Neural cell (in vitro differentiated cells): ENCODE results near the gene ABHD16B. TPM values are rescaled to one million over a fixed set of nuclear protein-coding genes. Genes with fewer than 3 reads are reported as not detected.

Experiments used
- H2AFZ ChIP-seq: fragments of 200-600, 300-800 bp; sonication (generic), shearing (Covaris generic); 2 replicates; pipeline ENCODE4 v1.6.0; 2014; ENCODE audit warnings: low read depth, mild to moderate bottlenecking, antibody characterized with exemption, low read length, moderate library complexity
- H3F3A ChIP-seq: fragments of 200-600 bp; shearing (Covaris generic); 2 replicates; pipeline ENCODE4 v1.6.1; 2016; ENCODE audit warnings: mild to moderate bottlenecking, moderate library complexity, mixed read lengths, antibody characterized with exemption, low read length; ENCODE audit not compliant: insufficient read depth, poor library complexity, severe bottlenecking
- H3K27ac ChIP-seq: fragments of 200-600, 300-800 bp; sonication (generic), shearing (Covaris generic); 2 replicates; pipeline ENCODE4 v1.5.1; 2014; ENCODE audit warnings: mild to moderate bottlenecking, low read length, moderate library complexity
- H3K27me3 ChIP-seq: fragments of 300-800, 200-600 bp; sonication (generic), shearing (Covaris generic); 2 replicates; pipeline ENCODE4 v1.6.0; 2014; ENCODE audit warnings: mild to moderate bottlenecking, low read depth, low read length, moderate library complexity; ENCODE audit not compliant: insufficient read depth
- H3K36me3 ChIP-seq: fragments of 300-800, 200-600 bp; sonication (generic), shearing (Covaris generic); 2 replicates; pipeline ENCODE4 v1.5.1; 2014; ENCODE audit warnings: mild to moderate bottlenecking, antibody characterized with exemption, low read length, moderate library complexity; ENCODE audit not compliant: insufficient read depth
- H3K4me2 ChIP-seq: fragments of 300-800, 200-600 bp; sonication (generic), shearing (Covaris generic); 2 replicates; pipeline ENCODE4 v1.6.0; 2014; ENCODE audit warnings: mild to moderate bottlenecking, low read length
- H3K4me3 ChIP-seq: fragments of 300-800, 200-600 bp; sonication (generic), shearing (Covaris generic); 2 replicates; pipeline ENCODE4 v1.5.1; 2014; ENCODE audit warnings: mild to moderate bottlenecking, low read length, moderate library complexity
- H3K79me2 ChIP-seq: fragments of 200-600 bp; shearing (Covaris generic); replicated peaks from 2 replicates; pipeline ENCODE4 v1.6.0; 2014; ENCODE audit warnings: mild to moderate bottlenecking, low read length, moderate library complexity; ENCODE audit not compliant: insufficient read depth
- H3K9ac ChIP-seq: fragments of 300-800, 200-600 bp; sonication (generic), shearing (Covaris generic); 2 replicates; pipeline ENCODE4 v1.6.1; 2016; ENCODE audit warnings: mild to moderate bottlenecking, low read length, mixed read lengths
- H3K9me2 ChIP-seq: fragments of 200-600 bp; shearing (Covaris generic); 2 replicates; pipeline ENCODE4 v1.6.1; 2016; ENCODE audit warnings: mild to moderate bottlenecking, low read length, mixed read lengths; ENCODE audit not compliant: insufficient read depth
- H3K9me3 ChIP-seq: fragments of 200-600, 300-800 bp; sonication (generic), shearing (Covaris generic); 2 replicates; pipeline ENCODE4 v1.6.1; 2016; ENCODE audit warnings: mild to moderate bottlenecking, mixed run types, low read length, moderate library complexity, mixed read lengths
- H4K20me1 ChIP-seq: fragments of 200-600 bp; shearing (Covaris generic); 2 replicates; pipeline ENCODE4 v1.6.1; 2016; ENCODE audit warnings: mild to moderate bottlenecking, mixed run types; ENCODE audit not compliant: insufficient read depth
- CTCF ChIP-seq: fragments of 450-650 bp; IDR thresholded peaks from 2 replicates; pipeline ENCODE4 v1.5.1; 2014; ENCODE audit warnings: antibody characterized with exemption, mild to moderate bottlenecking, moderate library complexity; ENCODE audit not compliant: poor library complexity, severe bottlenecking
- EP300 ChIP-seq: fragments of 450-650 bp; conservative IDR thresholded peaks from 2 replicates; pipeline ENCODE4 v1.6.1; 2014; ENCODE audit warnings: antibody characterized with exemption, mild to moderate bottlenecking, moderate library complexity; ENCODE audit not compliant: poor library complexity, severe bottlenecking
- EZH2 ChIP-seq: fragments of 200-600, 300-800 bp; shearing (Covaris generic), sonication (generic); IDR thresholded peaks from 2 replicates; pipeline ENCODE4 v1.6.1; 2014; ENCODE audit warnings: antibody characterized with exemption, low read length, borderline replicate concordance, mild to moderate bottlenecking; ENCODE audit not compliant: insufficient read depth, poor library complexity, severe bottlenecking
- MXI1 ChIP-seq: fragments of 450-650 bp; conservative IDR thresholded peaks from 2 replicates; pipeline ENCODE4 v1.6.1; 2014; ENCODE audit warnings: antibody characterized with exemption, mild to moderate bottlenecking; ENCODE audit not compliant: poor library complexity, severe bottlenecking
- POLR2AphosphoS5 ChIP-seq: IDR thresholded peaks from 2 replicates; pipeline ENCODE4 v1.6.1; 2012
- RAD21 ChIP-seq: fragments of 450-650 bp; conservative IDR thresholded peaks from 2 replicates; pipeline ENCODE4 v1.6.1; 2014; ENCODE audit warnings: antibody characterized with exemption, mild to moderate bottlenecking, moderate library complexity
- REST ChIP-seq: IDR thresholded peaks from 2 replicates; pipeline ENCODE4 v1.6.1; 2012; ENCODE audit warnings: borderline replicate concordance
- SMC3 ChIP-seq: fragments of 450-650 bp; conservative IDR thresholded peaks from 2 replicates; pipeline ENCODE4 v1.6.1; 2014; ENCODE audit warnings: antibody characterized with exemption, mild to moderate bottlenecking, moderate library complexity; ENCODE audit not compliant: poor library complexity
- TAF1 ChIP-seq: IDR thresholded peaks from 2 replicates; pipeline ENCODE4 v1.6.1; 2012; ENCODE audit warnings: low read depth
- polyA plus RNA-seq: library from polyadenylated mRNA; depleted of rRNA; stranded (reverse); fragments of >200 nt; gene quantifications from 2 replicates; pipeline ENCODE4 v1.2.3, GENCODE V29; 2014

ABHD16B gene
- polyA plus RNA-seq, 1 donor from 2014 or later, result not detected

- Histone ChIP-seq H3K27me3 (no peaks in the 10 kb centered on the region), H3K79me2 (peaks cover 46% of the 10 kb centered on the region), H3K9me3 (no peaks in the 10 kb centered on the region), H3K4me3 (no peak overlapping the region), H3K9ac (no peak overlapping the region), H3K27ac (no peak overlapping the region), H3F3A (no peaks in the 10 kb centered on the region), H3K9me2 (no peaks in the 10 kb centered on the region), H4K20me1 (no peaks in the 10 kb centered on the region), H3K4me2 (no peak overlapping the region), H2AFZ (no peak overlapping the region), H3K36me3 (no peaks in the 10 kb centered on the region)
- TF ChIP-seq RAD21, result no peak
- no peak for TF ChIP-seq CTCF
- TF ChIP-seq POLR2AphosphoS5, result no peak
- no peak for TF ChIP-seq MXI1
- no peak for TF ChIP-seq TAF1
- TF ChIP-seq EP300, result no peak
Observed at GRCh38 chr20:63821811-63822210, 39.5 kb upstream of the ABHD16B start.

- Histone ChIP-seq H3K9me3 (no peaks in the 10 kb centered on the region), H3K36me3 (no peaks in the 10 kb centered on the region), H3K27me3 (no peaks in the 10 kb centered on the region), H4K20me1 (no peaks in the 10 kb centered on the region), H2AFZ (no peak overlapping the region), H3K9me2 (no peaks in the 10 kb centered on the region), H3K79me2 (peaks cover 51% of the 10 kb centered on the region), H3F3A (no peaks in the 10 kb centered on the region), H3K4me2 (no peak overlapping the region), H3K4me3 (no peak overlapping the region), H3K27ac (no peak overlapping the region), H3K9ac (no peak overlapping the region)
- TF ChIP-seq MXI1 (no peak), EP300 (no peak), RAD21 (no peak), REST (no peak), POLR2AphosphoS5 (no peak), TAF1 (no peak), CTCF (no peak), SMC3 (no peak), EZH2 (no peak)
Observed at GRCh38 chr20:63822276-63822696, 39.0 kb upstream of the ABHD16B start.
